SW480 (cell line): Measurements from ENCODE around the gene RNF4.
"Not testable (repeated sequence)": the region's sequence is repeated elsewhere in the genome, so short reads cannot be mapped to it uniquely, and the experiment has no call there.

Source experiments
- DNase-seq: peaks from one replicate; pipeline ENCODE4 v3.0.0-alpha.2; 2016; ENCODE audit warnings: low spot score

RNF4 gene, protein sequence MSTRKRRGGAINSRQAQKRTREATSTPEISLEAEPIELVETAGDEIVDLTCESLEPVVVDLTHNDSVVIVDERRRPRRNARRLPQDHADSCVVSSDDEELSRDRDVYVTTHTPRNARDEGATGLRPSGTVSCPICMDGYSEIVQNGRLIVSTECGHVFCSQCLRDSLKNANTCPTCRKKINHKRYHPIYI

DNA sequence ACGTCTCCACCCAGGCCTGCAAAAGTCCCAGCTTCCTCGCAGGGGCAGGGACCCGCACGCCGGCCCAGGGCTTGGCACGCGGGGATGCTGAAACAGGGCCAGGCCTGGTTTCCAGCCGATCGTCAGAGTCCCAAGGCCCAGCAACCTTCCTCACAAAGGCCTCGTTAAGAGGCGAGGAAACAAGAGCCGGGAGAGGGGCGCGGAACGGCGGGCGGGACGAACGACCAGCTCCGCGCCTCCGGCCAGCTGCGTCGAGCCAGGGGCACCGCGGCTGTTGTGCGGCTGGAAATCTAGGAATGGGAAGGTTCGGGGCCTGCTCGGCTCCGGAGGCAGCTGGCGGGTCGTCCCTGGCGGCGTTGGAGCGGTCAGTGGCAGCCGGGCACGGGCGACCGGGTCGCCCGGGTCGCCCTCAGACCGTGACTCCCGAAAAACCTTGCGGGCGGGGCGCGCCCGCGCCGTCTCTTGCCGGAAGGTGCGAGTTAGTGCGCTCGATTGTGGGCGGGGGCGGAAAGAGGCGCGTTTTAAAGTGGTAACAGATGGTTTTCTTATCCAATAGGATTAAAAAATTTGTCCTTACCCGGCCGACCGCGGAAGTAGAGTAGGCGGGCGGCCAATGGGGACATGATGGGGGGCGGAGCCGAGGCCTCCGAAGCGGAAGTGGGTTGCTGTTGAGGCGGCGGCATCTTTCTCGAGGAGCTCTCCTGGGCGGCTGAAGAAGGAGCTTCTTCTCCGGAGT lies at the start of gene RNF4:
TSS of gene RNF4 (plus strand) at position 651 of the 736 bp plus-strand sequence. CDS start 21,388 bp downstream, outside the sequence.
- peak; percentile 94 for DNase-seq

DNA sequence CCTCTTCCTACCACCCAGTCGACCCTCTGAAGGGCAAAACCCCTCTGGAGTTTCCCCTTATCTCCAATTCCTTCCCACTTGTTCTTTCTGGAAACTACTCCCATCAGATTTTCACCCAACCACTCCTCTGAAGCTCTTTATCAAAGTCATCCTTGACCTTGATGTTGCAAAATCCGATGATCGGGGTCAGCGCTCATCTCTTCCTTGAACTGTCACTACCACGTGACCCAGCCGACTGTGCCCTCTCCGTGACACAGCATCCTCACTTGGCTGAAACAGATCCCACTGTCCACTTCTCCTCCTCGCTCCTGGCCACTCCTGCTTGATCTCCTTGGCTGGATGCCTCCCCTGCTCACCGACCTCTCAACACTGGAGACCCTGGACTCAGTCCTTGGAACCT lies 49.1 kb upstream of the RNF4 start:
- DNase-seq, result no peak

GRCh38 chr4:2421928-2422327 lies 47.0 kb upstream of the RNF4 start:
- no peak for DNase-seq

GRCh38 chr4:2423066-2423465 lies 45.8 kb upstream of the RNF4 start:
- no peak for DNase-seq

- no peak for DNase-seq
These were observed 45.2 kb upstream of the RNF4 start for GRCh38 chr4:2423695-2424094.

DNA sequence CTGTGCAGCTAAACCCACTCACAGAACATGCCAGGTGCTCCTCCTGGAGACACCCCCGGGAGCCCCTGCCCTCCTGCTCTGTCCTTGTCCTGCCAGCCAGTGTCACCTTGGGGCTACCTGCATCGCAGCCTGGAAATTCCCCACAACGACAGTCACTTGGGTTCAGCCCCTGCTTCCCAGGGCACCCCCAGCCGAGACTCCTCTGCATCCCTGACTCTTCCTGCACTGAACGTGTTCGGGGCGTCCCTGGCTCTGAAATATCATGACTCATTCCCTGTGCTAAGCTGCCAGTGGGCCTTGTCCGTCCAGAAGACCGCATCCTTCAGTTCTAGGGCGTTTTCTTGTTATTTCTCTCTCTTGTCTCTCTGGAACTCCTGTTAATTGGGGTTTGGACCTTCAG lies 44.3 kb upstream of the RNF4 start:
- no peak for DNase-seq

DNA sequence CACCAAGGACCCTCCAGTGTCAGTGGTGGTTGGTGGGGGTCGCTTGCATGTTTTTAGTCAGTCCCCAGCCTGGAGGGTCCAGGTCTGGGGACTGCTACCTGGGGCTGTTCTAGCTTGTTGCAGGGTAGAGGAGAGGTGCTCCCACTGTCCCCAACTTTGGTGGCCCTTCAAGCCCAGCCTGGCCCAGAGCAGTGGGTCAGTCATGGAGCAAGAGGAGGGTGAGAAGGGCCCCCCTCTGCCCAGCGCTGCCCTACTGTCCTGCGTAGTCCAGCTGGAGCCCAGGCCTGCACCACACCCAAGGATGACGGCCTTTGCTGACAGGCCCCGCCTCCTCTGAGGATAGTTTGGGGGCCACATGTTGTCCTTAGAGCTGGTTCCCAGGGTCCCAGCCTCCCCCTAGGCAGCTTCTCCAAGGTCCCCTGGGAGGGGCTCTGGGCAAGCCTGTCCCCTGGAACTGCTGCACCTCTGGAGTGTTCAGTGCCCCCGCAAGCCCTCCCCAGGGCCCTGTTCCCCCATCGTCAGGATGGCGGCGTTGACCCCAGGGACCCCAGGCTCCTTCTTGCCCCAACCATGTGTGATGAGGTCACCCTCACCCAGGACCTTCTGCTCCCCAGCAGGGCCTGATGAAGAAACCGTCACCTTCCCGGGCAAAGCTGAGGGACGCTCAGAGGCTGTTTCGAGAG lies 43.4 kb upstream of the RNF4 start:
- DNase-seq, result no peak

GRCh38 chr4:2426069-2426397 lies 42.9 kb upstream of the RNF4 start:
- no peak for DNase-seq

DNA sequence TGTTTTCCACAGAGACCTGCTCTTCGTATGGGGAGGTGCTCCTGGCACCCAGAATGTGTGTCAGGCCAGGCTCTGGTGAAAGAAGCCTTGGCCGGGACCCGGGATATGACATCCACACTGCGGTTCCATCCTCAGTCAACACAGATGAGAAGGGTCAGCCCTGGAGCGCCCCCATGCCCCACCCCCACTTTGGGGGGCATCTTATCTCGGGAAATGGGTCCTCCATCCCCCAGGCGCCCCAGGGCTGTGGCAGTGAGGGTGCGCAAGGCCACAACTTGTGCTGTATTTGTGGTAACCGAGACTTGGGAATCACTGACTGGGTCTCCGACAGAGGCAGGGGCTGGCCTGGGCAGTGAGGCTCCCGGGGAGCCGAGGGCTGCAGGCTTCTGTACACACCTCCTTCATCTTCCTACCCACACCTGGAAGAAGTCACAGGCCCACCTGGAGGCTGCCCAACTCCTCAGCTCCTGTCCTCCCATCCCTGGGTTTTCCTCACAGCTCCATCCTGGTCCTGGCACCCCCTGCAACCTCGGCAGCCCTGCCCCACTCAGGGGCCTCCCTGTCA lies 42.1 kb upstream of the RNF4 start:
- no peak for DNase-seq

- DNase-seq, result no peak
These were observed 41.2 kb upstream of the RNF4 start for GRCh38 chr4:2427383-2428334.

- DNase-seq, result no peak
These were observed 40.3 kb upstream of the RNF4 start for GRCh38 chr4:2428496-2429213.

GRCh38 chr4:2429945-2430757 lies 38.8 kb upstream of the RNF4 start:
- not testable (repeated sequence) for DNase-seq

GRCh38 chr4:2432004-2432403 lies 36.9 kb upstream of the RNF4 start:
- no peak for DNase-seq

DNA sequence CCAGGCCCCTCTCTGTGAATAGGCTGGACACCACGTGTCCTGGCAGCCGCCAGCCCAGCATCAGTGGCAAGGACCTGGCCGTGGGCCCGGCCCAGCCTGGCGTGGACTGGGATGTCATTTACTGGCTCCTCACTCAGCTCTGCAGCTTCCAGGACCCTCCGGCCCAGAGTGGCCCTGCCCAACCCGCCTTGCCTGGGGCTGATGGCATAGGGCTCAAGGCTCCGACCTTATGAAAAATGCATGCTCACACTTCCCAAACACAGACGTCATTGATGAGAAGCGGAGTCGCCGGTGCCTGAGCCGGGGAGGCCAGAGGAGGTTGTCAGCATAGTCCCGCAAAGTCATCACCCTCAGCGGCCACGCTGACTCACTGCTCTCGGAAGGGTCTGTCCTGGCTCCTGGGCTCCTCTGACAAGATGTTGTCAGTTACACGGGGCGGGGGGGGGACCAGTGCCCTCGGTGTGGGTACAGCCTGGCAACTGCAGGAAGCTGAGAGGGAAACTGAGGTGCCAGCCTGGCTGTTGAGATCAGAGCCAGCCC lies 35.8 kb upstream of the RNF4 start:
- no peak for DNase-seq

DNA sequence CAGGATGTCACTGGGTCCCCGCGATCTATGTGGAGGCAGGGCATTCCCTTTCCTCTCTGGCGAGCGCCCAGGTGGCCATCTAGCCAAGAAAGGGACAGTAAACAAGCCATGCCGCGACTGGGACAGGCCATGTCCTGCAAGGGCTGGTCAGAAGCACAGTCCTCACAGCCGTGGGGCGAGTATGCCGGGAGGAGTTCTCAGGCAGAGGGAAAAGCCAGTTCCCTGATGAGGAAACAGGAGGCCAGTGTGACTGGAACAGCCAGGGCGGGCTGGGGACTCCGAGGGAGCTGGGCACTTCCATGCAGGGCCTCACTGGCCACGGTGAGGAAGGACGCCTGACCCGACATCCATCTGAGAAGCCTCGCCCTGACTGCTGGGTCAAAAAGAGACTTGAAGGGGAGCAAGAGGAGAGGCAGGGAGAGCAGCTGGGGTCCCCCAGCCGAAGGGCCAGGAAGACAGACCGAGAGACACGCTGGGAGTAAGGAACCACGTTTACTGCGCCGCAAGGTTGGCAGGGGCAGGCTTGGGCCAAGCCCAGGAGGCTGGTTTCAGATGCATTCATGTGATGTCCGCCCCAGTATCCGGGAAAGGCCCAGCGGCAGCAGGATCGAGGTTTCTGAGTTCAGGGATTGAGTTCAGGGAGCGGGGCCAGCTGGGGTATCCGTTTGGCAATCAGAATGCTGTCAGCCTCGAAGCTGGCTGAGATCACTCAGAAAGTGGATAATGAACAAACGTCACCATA lies 35.1 kb upstream of the RNF4 start:
- DNase-seq, result no peak

- no peak for DNase-seq
These were observed 34.5 kb upstream of the RNF4 start for GRCh38 chr4:2434420-2434819.

DNA sequence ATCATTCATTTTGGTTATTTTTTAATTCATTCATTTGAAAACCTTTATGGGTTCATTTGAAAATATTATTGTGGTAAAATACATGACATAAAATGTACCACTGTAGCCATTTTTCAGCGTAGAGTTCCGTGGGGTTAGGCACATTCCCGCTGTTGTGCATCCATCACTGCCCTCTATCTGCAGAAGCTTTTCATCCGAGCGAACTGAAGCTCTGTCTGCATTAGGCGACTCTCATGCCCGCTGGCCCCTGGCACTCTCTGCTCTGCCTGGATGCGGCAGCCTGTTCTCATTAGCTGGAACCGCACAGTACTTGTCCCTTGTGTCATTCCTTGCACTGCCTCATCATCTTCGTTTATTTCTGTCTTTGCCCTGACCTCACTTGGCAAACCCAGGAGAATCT lies 32.6 kb upstream of the RNF4 start:
- peak; percentile 39 for DNase-seq

DNA sequence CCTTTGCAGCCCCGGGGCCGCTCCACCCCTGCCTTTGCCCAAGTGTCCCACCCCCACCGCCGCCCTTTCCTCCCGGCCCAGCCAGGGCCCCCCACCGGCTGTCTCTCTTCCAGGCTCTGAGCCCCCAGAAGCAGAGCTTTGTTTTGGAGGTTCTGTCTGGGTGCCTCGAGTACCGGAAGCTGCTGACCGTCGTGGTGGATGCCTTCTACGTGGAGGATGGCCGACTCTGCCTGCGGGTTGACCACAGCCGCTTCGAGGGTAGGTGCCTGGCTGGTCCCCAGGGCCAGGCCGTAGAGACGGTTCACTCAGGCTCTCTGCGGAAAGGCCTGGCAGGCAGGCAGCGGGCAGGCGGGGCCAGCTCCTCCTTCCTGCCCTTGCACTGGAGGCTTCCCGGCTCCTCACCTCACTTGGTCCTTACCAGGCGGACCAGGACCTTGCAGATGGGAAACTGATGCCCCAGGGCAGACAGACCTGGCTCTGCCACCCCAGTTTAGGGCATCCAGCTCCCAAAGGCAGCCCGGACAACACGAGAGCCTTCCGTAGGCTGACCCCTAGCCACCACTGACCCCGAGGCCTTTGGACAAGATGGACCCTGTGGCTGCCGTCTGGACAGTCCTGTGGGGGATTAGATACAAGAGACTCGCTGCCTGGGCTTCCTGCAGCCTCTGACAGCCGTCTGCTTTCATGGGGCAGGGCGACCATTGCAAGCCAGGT lies 32.0 kb upstream of the RNF4 start:
- no peak for DNase-seq
